Gastrocnemius medialis (tissue), 4 donors: ENCODE data around the gene DFFA. TPM values are rescaled to one million over a fixed set of nuclear protein-coding genes. Genes with fewer than 3 reads are reported as not detected.

ENCODE experiments used
- ATAC-seq, 2 donors: fragments of 150-250 bp; one replicate each; pipeline ENCODE4 v1.9.1; 2016
- DNase-seq, 2 donors: peaks; one replicate each; pipeline ENCODE4 v3.0.0-alpha.2; 2019
- H3K27ac ChIP-seq, 4 donors: fragments of 200-600 bp; sonication (generic); 1 replicate in 1 of 4; 2 replicates in 3 of 4; pipeline ENCODE4 v1.5.1; 2016 to 2018; ENCODE audit warnings: mild to moderate bottlenecking in 2 of 4, moderate library complexity in 1 of 4
- H3K27me3 ChIP-seq, 3 donors: fragments of 200-600 bp; sonication (generic) in 2 of 3; 1 replicate in 1 of 3; 2 replicates in 2 of 3; pipeline versions ENCODE4 v1.5.1 to v1.6.0; 2016 to 2019; ENCODE audit warnings: mild to moderate bottlenecking in 1 of 3, moderate library complexity in 1 of 3
- H3K36me3 ChIP-seq, 2 donors: fragments of 200-600 bp; sonication (generic) in 1 of 2; one replicate each; pipeline ENCODE4 v1.5.1; 2017 to 2018
- H3K4me1 ChIP-seq, 2 donors: fragments of 200-600 bp; sonication (generic) in 1 of 2; one replicate each; pipeline ENCODE4 v1.5.1; 2016 to 2017; ENCODE audit warnings: mild to moderate bottlenecking in 2 of 2
- H3K4me3 ChIP-seq, 4 donors: fragments of 200-600 bp; sonication (generic) in 3 of 4; 1 replicate in 1 of 4; 2 replicates in 3 of 4; pipeline ENCODE4 v1.5.1; 2016 to 2019; ENCODE audit warnings: mild to moderate bottlenecking in 2 of 4
- H3K9me3 ChIP-seq, 3 donors: fragments of 200-600 bp; sonication (generic) in 2 of 3; 1 replicate in 1 of 3; 2 replicates in 2 of 3; pipeline ENCODE4 v1.5.1; 2016 to 2019
- CTCF ChIP-seq, 5 experiments: fragments of 450-650 bp in 3 of 5; fragments of 200-600 bp in 2 of 5; sonication (generic) in 2 of 5; IDR thresholded peaks in 4 of 5; conservative IDR thresholded peaks in 1 of 5; 1 replicate in 4 of 5; 2 replicates in 1 of 5; pipeline ENCODE4 v1.5.1; 2016 to 2019; ENCODE audit warnings: antibody characterized with exemption in 5 of 5, mild to moderate bottlenecking in 3 of 5, moderate library complexity in 3 of 5
- in situ Hi-C, 4 donors: fragments of 200-750 bp; cut with MboI; loops; one replicate each; pipeline versions ENCODE4 v1.15.0 to v1.8.0; 2017; ENCODE audit warnings: low sequenced_read_pairs in 4 of 4
- intact Hi-C: fragments of 100-400 bp; cut with DNase I; formaldehyde crosslinking; loops from one replicate; pipeline ENCODE4 v1.15.1; 2023; ENCODE audit warnings: low total_unique reads
- total RNA-seq, 4 donors: library from RNA; depleted of rRNA; stranded (reverse); fragments of >200 nt; gene quantifications; one replicate each; pipeline versions ENCODE4 v1.1.0 to v1.2.3, GENCODE V29; 2016

The DFFA gene
- total RNA-seq, 4 donors from 2014 or later: 13.8 to 15.6 (median 14.5) TPM

- intact Hi-C loops: no loop called here
- Histone ChIP-seq H3K36me3 (peaks cover 0 to 94% of the 10 kb centered on the region in 2 donors), H3K4me1 (no peaks in the 10 kb centered on the region), H3K4me3 (no peak overlapping the region), H3K27me3 (no peaks in the 10 kb centered on the region), H3K9me3 (no peaks in the 10 kb centered on the region), H3K27ac (no peak overlapping the region)
- in situ Hi-C loops: no loop called here
- TF ChIP-seq CTCF (IDR thresholded peaks at IDR 0.05 in 4 of 5, conservative IDR thresholded peaks at IDR 0.05 in 1 of 5): no peak
- DNase-seq (no peak), ATAC-seq (no peak)
Measured at GRCh38 chr1:10407201-10407600, 65.1 kb downstream of the DFFA start.

Other genes starting within 250 kb of the DFFA start
- 10 to 100 TPM; 23.8 to 48.7 (median 39.3) TPM for gene PGD, start 73.5 kb downstream of the DFFA start, total RNA-seq
- gene CENPS, start 42.1 kb downstream of the DFFA start, total RNA-seq: 1 to 10 TPM in 3 of 4 donors, under 1 TPM in 1; 0.42 to 3.8 (median 2.9) TPM
- under 1 TPM in 1 of 4 donors, not detected in 3; 0.46 TPM for gene CORT, start 22.5 kb downstream of the DFFA start, total RNA-seq
- 10 to 100 TPM in 3 of 4 donors, 1 to 10 TPM in 1; 8.1 to 17.8 (median 15.8) TPM for gene PEX14, start 2.4 kb upstream of the DFFA start, total RNA-seq